ENCODE results near the gene KDM5A.
A peak's percentile ranks its signal among the peaks of the same experiment; 100 is the strongest.

The KDM5A gene

DNA sequence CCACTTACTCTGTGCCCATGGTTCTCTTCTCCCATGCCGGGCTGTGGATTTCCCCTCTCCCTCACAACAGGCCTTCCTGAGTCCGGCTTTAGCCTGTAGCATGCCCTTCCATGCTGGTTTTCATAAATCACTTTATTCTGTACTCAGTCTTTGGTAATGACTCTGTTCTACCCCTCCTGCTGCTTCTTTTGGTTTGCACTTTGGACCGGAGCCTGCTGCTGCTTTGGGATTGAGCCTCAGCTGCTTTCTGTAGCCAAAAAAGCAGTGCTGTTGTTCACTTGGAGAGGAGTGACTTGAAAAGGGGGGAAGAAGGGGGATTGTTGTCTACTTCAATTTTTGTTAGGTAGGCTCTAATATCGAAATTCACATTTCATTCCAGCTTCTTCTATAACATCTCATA, 118.0 kb downstream of the KDM5A start:
- no peak for DNase-seq

DNA sequence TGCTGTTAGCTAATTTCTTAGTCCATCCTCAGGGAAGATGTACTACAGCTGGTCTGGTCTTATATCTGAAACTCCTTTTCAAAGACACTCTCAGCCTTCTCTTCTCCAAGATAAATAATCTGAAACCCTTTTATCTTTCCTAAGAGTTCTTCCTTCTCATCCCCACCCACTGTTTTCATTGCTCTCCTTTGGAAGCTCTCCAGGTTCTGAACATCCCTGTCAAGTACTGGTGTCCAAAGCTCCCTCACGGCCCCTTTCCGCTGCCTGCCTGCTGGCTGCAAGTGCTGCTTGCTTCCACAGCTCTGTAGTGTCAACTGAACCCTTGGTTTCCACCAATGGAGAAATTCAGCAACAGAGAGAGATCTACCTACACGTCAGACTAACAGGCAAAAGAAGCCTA, 119.9 kb downstream of the KDM5A start:
- DNase-seq: peak; percentile 20

GRCh38 chr12:268483-268840, 120.7 kb downstream of the KDM5A start:
- DNase-seq: no peak

GRCh38 chr12:267581-268482, 121.3 kb downstream of the KDM5A start:
- DNase-seq: no peak

- DNase-seq: no peak
Observed at GRCh38 chr12:265096-265495, 124.0 kb downstream of the KDM5A start.

- DNase-seq: no peak
Observed at GRCh38 chr12:264269-264668, 124.9 kb downstream of the KDM5A start.

DNA sequence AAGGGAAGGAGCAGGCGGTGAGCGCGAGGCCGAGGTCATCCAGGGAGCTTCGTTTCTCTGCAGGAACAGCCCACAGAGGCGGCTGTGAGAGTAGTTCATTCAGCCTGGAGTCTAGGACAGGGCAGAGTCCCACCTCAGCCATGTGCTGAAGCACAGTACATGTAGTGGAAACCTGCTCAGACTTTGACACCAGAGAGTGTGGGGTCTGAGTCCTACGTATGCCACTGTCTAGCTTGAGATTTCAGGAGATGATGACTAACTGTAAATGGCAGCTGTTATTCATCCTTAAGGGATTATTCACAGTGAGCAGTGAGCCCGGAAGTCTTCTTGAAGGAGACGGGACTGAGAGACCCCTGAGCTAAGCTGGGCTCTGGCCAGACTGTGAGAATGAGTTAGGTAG, 125.5 kb downstream of the KDM5A start:
- no peak for DNase-seq

- DNase-seq: no peak
Observed at GRCh38 chr12:262817-263216, 126.3 kb downstream of the KDM5A start, which contains the start of gene SLC6A13. TSS of gene SLC6A13 (minus strand) at chr12:262836. CDS start at chr12:260052, 2,784 bp downstream.

GRCh38 chr12:262113-262512, 127.0 kb downstream of the KDM5A start:
- no peak for DNase-seq

DNA sequence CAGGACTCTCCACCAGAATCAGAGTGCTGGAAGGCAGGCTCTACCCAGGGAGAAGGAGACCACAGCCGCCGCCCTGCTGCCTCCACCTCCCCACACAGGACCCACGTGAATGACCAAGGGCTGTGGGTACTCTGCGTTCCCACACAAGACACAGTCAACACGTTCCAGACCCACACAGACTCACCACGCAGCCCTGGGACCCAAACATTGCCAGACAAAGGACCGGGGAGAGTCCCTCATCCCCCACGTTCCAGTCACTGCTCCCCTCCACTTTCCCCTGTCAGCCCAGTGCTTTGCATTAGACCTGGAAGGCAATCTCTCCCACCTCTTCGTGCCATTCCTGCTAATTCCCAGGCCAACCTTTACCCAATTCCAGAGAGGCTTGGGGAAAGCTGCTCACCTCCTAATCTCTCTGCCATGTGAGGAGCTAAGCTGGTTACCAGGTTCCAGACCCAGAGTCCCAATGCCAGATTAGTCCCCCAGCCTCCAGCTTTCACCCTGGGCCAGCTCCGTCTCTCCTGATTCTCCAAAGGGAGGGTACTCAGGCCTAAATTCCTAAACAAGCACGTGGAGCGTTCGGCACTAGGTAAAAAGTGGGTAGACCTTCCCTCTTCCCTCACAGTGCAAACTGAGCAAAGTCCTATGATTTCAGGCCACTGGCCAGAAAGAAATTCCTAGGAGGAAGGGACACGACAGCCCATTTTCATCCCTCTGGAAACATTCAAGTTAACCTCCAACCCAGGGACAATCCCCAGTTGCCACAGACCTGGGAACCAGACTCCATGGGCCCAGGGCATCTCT, 131.4 kb downstream of the KDM5A start:
- no peak for DNase-seq

- no peak for DNase-seq
Observed at GRCh38 chr12:256958-257357, 132.2 kb downstream of the KDM5A start.

DNA sequence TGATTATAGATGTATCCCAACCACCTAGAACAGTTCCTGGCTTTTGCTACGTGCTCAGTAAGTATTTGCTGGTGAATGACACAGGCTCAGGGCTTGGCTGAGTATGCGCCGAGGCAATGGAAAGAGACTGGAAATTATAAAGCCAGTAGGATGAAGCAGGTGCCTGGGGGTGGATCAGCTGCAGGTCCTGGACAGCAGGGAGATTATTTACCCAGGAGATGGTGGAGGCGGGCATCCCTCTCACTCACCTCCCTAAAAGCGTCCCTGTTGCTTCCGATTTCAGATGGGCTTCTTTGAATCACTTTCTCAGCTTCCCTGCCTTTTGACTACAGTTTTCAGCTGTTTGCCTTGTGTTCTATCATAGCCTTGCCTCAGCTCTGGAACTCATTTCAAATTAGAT, 132.9 kb downstream of the KDM5A start:
- DNase-seq: no peak

- DNase-seq: no peak
Observed at GRCh38 chr12:254912-255311, 134.2 kb downstream of the KDM5A start.

DNA sequence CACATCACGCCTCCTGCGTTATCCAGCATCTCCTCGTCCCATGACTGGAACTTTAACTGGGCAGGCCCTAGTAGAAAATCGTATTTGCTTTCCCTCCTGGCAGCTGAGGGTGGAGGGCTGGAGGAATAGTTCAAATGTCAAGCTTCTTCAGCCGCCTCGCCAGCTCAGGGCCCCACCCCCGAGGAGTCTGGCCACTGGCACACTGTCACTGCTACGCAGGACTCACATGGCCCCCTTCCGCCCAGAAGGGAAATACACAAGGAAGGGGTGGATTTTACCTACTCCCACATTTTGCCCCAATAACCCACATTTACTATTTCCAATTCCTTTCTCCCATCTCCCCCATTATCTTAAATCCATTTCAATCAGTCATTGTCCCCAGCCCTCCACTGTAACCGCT, 135.1 kb downstream of the KDM5A start:
- DNase-seq: no peak

DNA sequence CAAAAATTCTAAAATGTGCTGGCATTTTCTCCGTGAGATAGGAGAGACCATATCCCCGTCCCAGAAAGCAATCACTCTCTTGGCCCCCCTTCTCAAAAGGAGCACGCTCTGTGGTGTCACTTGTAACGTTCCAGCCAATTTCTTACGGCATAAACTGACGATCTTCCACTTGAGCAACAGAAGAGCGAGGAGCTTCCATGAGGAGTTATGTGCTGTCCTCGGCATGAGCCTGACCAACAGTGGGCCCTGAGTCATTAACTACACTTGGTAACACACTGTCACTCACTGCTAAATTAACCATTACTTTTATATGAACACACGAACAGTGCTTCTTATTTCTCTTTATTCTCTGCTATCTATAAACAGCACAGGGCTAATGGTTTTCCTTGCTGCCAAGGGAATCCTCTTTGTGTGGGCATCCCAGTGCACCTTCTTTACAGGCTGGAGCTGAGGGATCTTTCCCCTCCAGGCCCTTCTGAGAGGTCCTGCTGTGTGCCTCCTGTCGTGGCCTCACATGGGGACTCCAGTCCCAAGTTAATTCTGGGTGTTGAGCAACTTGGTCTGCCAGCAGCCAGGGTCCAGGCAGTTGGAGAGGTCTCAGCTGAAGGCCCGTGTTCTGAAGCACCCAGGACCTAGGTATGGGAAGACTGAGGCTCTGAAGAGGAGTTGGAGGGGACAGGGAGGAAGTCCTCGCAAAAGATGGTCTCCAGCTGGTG, 135.8 kb downstream of the KDM5A start:
- no peak for DNase-seq

DNA sequence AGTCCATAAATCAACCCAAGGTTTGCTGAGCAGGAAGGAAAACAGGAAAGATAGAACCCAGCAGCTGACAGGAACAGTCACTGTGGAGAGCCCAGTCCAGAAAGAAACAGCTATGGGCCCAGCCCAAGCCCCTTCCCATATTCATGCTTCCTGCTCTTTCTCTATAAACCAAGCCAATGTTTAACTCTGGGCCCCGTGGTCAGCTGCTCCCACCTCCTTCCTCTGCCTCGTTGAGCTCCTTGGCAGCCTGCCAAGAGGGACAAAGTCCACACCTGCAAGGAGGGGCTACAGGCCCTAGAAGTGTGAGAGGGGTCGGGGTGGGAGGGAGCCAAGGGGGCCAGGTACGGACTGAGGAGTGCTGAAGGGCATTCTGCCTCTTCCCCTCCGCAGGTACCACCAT, 136.5 kb downstream of the KDM5A start:
- no peak for DNase-seq

DNA sequence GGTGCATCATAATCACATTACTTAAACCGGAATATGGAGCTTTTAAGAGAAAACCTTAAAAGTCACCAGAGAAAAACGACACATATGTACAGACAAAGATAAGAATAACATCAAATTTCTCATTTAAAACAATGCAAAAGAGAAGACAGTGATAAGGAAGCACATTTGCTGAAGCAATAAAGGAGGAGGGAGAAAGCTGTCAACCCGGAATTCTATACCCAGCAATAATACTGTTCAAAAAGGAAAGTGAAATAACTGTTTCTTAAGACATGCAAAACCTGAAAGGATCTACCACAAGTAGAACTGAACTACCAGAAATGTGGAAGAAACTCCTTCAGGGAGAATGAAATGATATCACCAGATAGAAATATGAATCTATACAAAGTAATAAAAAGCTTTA, 141.8 kb downstream of the KDM5A start:
- DNase-seq: no peak

GRCh38 chr12:243381-243780, 145.7 kb downstream of the KDM5A start:
- no peak for DNase-seq

DNA sequence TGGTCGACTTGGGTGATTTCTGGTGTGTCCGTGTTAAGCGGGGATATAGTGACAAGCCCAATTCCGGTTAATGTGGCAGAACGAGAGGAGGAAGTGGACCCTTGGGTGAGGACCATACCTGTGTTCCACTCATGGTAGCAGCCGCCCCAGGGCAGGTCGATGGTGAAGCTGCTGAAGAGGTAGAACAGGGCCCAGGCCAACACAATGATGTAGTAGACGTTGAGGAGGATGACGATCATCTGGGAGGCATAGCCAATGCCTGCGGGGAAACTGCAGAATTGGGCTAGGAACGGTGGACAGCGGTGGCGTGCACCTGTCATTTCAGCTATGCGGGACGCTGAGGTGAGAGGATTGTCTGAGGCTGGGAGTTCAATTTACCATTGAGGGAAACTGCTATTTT, 146.6 kb downstream of the KDM5A start:
- no peak for DNase-seq

- no peak for DNase-seq
Observed at GRCh38 chr12:241266-241665, 147.9 kb downstream of the KDM5A start.

DNA sequence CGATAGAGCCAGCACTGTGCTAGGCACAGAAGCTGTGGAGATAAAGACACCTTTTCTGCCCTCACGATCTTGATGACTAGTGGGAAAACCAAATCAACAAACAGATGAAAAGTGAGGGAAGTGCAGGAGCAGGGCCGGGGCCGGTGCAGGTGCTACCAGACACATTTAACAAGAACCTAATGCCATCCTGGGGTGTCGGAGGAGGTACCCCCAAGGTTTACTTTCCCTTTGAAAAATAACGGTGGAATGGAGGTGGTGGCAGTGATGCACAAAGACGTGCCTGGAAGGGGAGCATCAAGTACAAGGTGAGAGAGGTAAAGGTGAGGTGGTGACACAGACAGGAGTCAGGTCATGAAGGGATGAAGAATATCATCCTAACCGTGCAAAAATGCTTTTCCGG, 148.6 kb downstream of the KDM5A start:
- DNase-seq: no peak

DNA sequence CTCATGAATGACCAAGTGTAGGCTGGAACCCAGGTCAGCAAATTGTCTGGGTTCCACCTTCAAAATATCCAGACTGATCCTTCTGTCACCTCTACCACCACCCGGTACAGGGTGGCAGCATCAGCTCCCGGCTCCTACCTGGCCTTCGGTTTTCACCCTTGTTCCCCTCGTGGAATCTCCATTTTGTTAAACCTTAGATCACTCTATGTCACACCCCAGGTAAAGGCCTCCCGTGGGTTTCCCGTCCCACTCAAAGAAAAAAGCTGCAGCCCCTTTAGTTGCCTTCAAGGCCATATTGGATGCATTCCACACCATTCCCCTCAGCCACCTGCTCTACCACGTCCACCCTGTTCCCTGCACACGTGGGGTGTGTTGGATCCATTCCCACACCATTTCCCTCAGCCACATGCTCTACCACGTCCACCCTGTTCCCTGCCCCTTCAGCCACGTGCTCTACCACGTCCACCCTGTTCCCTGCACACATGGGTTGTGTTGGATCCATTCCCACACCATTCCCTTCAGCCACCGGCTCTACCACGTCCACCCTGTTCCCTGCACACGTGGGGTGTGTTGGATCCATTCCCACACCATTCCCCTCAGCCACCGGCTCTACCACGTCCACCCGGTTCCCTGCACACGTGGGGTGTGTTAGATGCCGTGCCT, 150.3 kb downstream of the KDM5A start:
- DNase-seq: no peak

DNA sequence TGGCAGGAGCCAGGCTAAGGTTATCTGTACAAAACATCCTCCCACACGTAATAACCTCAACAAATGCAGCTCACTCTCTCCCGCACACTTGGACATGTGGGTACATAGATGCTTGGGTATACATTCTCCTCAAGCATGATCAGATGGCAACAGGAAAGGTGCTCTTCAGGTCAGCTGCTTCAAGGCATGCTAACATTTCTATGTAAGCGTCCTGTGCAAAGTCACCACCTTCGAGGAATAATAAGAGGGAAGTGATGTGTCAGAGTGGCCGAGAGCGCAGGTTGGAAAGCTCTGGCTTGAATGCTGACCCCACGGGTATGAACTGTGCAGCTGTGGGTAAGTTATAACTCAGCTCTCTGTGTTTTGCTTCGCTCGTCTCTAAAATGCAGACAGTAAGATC, 151.0 kb downstream of the KDM5A start:
- no peak for DNase-seq
